CD4-positive, alpha-beta T cell treated with Interleukin-21 for 1 hour (primary cell): ENCODE data around the gene ZSCAN5C.
"Not testable (repeated sequence)": the region's sequence is repeated elsewhere in the genome, so short reads cannot be mapped to it uniquely, and the experiment has no call there.

ENCODE experiments used
- DNase-seq: peaks from one replicate; pipeline ENCODE4 v3.0.0-alpha.2; 2020

ZSCAN5C gene

GRCh38 chr19:56193981-56194640 is 8.0 kb upstream of the ZSCAN5C start:
- DNase-seq, result no peak

GRCh38 chr19:56197646-56198045 is 4.4 kb upstream of the ZSCAN5C start, which contains the start of gene ZSCAN5B:
TSS of gene ZSCAN5B (minus strand) at chr19:56197783. CDS start at chr19:56193052, 4,731 bp downstream.
- not testable (repeated sequence) for DNase-seq

DNA sequence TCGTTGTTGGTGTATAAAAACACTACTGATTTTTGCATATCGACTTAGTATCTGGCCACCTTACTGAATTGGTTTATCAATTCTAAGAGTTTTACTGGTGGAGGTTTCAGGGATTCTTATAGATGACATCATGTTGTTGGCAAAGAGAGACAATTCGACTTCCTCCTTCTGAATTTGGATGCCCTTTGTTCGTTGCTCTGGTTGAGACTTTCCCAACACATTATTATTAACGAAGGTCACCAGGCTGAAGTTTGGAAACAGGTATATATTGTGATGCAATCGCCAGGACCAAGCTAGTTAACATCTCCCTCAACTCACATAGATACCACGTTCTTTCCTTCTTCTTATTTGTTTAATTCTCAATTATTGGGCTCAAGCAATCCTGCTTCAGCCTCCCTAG is 2.4 kb upstream of the ZSCAN5C start:
- DNase-seq, result no peak

DNA sequence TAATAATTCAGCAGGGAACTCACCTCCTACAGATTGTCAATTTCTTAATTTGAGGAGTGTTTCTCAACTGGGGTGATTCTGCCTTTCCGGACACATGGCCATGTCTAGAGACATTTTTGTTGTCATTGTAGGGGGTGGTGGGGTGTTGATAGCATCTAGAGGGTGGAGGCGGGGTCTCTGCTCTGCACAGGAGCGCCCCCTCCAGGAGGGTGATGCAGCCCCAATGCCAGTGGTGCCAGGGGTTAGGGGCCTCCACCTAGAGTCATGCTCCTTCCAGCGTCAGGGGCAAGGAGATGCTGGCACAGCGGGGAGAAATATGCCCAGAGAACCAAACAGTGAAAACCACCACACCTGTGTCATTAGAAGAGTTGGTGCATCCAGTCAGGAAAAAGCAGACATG is 5.5 kb downstream of the ZSCAN5C start:
- not testable (repeated sequence) for DNase-seq

DNA sequence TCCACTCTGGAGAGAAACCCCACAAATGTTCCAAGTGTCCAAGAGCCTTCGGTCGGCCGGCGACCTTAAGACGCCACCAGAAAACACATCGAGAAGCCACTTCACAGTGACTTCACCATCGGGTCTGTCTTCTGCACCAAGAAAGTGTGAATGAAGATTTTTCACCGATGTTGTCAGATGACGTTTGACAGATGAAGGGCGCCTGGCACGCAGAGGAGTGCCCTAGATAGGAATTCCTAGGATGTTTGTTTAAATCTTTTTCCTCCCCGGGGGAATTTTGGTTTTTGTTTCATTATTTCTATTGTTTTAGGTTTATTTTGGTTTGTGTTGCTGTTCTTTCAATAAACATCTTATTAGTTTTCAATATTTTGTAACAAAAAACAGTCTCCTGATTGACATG is 7.0 kb downstream of the ZSCAN5C start:
- DNase-seq, result no peak

DNA sequence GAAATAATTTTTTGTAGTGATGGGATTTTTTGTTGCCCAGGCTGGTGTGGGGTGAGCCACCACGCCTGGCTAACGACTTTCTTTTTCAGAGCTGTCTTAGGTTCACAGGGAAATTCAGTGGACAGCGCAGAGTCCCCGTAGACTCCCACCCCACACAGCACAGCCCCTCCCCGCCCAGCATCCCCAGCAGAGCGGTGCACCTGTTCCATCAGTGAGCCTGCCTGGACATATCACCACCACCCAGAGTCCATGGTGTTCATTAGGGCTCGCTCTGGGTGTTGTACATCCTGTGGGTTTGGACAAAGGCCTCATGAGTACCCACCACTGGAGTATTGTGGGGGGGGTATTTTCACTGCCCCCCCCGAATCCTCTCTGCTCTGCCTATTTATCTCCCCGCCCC is 8.0 kb downstream of the ZSCAN5C start:
- DNase-seq, result not testable (repeated sequence)

- no peak for DNase-seq
Observed at GRCh38 chr19:56211718-56212117, 9.6 kb downstream of the ZSCAN5C start.

DNA sequence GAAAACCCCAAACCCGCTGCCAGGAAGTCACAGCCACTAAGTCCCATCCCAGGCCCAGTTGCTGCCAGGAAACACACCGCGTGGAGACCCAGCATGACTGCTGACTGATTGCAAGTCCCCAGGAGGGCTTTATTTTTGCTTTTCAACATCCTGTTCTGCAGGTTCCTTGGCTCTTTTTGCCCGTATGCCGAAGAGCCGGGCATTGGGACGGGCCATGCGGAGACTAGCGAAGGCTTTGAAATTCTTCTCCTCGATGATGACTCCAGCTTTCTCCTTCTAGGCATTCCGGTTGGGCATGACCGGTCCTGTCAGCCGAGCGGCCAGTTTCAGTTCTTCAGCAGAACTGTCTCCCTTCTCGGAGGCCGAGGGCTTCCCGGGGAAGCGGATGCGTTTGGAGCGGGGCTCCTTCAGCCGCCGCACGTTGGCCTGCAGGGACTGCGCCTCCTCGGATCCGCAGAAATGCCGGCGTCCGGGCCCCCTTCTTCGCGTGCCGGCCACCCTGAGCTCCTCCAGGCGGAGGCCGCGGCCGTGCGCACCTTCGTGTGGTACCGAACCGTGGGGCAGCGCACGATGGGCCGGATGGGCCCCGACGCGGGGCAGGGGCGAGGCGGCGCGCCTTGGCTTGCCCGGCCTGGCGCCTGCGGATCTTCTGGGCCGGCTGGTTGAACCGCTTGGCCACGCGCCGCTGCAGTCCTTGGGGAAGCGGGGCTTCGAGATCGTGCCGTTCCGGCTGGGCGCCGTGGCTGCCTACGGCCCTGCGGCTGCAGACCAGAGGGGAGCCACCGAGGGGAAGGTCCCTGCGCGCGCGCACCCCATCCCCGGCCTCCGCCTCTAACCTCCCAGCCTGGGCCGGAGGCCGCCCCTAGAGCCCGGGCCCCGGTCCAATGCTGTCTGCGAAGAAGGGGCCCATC is 15.2 kb downstream of the ZSCAN5C start:
- no peak for DNase-seq

- no peak for DNase-seq
Observed at GRCh38 chr19:56218961-56219360, 16.9 kb downstream of the ZSCAN5C start.

- not testable (repeated sequence) for DNase-seq
Observed at GRCh38 chr19:56221442-56221841, 19.4 kb downstream of the ZSCAN5C start.

DNA sequence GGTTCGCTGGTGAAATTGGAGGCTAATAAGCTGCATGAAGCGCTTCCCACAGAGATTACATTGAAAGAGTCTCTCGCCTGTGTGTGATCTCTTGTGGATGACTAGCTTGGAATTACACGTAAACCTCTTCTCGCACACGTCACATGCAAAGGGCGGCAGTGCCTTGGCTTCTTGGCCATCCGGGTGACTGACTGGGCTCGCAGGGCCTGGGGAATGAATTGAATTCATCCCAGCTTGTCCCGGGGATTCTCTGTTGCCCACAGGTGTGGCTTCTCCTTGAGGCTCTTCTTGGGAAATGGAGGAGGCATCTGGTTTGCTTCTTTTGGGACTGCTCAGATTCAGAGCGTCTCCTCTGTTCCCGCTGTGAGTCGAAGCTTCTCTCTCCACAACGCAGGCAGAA is 19.8 kb downstream of the ZSCAN5C start:
- no peak for DNase-seq

GRCh38 chr19:56222901-56223300 is 20.8 kb downstream of the ZSCAN5C start:
- DNase-seq, result no peak

DNA sequence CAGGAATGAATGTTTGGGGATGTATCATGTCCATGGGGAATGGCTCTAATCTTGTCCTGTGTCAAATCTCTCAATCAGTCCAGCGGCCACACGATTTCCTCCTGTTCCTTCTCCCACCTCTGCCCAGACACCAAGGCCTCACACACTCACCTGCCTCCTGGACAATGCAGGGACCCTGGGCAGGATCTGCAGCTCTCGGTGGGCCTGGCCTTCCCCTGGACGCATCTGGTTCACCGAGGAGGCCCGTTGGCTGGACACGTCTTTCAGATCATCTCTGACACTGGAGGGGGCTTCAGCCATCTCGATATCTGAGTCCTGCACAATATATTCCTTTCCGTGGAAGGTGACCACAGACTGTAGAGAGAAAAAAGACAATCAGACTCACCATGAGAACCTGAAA is 21.4 kb downstream of the ZSCAN5C start:
- no peak for DNase-seq

DNA sequence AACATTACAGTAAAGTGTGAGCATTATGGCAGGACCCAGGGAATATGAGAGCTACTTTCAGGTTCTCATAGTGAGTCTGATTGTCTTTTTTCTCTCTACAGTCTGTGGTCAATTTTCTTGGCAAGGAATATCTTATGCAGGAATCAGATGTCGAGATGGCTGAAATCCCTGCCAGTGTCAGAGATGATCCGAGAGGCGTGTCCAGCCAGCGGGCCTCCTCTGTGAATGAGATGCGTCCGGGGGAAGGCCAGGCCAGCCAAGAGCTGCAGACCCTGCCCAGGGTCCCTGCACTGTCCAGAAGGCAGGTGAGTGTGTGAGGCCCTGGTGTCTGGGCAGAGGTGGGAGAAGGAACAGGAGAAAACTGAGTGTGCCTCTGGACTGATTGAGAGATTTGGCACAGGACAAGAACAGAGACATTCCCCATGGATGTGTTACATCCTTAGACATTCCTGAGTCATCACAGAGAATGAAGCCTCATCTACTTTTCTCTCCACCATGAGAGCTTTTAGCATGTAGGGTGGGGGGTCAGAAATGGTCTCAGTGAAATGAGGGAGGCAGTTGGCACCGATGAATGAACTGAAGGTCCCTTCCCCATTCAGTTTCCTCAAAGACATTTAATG is 43.2 kb downstream of the ZSCAN5C start:
- DNase-seq, result no peak

DNA sequence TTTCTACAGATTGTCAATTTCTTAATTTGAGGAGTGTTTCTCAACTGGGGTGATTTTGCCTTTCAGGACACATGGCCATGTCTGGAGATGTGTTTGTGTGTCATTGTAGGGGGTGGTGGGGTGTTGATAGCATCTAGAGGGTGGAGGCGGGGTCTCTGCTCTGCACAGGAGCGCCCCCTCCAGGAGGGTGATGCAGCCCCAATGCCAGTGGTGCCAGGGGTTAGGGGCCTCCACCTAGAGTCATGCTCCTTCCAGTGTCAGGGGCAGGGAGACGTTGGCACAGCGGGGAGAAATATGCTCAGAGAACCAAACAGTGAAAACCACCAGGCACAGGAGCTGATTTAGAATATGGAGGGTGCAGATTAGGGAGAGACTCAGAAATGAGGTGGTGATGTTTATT is 43.7 kb downstream of the ZSCAN5C start:
- not testable (repeated sequence) for DNase-seq

DNA sequence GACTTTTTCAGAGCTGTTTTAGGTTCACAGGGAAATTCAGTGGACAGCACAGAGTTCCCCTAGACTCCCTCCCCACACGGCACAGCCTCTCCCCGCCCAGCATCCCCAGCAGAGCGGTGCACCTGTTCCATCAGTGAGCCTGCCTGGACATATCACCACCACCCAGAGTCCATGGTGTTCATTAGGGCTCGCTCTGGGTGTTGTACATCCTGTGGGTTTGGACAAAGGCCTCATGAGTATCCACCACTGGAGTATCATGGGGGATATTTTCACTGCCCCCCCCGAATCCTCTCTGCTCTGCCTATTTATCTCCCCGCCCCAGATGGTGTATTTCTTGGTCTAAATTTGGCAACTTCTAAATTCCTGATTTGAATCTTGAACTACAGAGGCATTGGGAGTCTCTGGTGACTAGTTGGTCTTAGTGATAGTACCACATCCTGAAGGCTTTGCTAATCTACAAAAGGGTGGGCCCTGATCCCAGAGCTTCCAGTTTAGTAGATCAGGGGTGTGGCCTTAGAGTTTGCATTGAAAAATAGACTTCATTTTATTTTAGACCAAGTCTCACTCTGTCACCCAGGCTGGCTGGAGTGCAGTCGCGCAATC is 46.8 kb downstream of the ZSCAN5C start:
- DNase-seq, result not testable (repeated sequence)

GRCh38 chr19:56252699-56253422 is 50.8 kb downstream of the ZSCAN5C start:
- peak; percentile 69 for DNase-seq

- peak; percentile 55 for DNase-seq
Observed at GRCh38 chr19:56253737-56254136, 51.7 kb downstream of the ZSCAN5C start.

- DNase-seq, result no peak
Observed at GRCh38 chr19:56258272-56258671, 56.2 kb downstream of the ZSCAN5C start.
